H9 (cell line): ENCODE measurements around the gene ZNF423. TPM values are rescaled to one million over a fixed set of nuclear protein-coding genes. Genes with fewer than 3 reads are reported as not detected.
A peak's percentile ranks its signal among the peaks of the same experiment; 100 is the strongest.

Experiments
- DNase-seq: peaks from one replicate; pipeline ENCODE4 v3.0.0-alpha.2; 2017
- H2AFZ ChIP-seq: one replicate; pipeline ENCODE4 v1.6.1; 2013; ENCODE audit warnings: mild to moderate bottlenecking, low read length, control low read depth, moderate library complexity
- H2AK5ac ChIP-seq: 2 replicates; pipeline ENCODE4 v1.6.1; 2013; ENCODE audit warnings: low read length, control low read depth, mixed read lengths; ENCODE audit not compliant: insufficient read length
- H2BK120ac ChIP-seq: one replicate; pipeline ENCODE4 v1.6.1; 2013; ENCODE audit warnings: low read depth, mild to moderate bottlenecking, low read length, control low read depth, inconsistent platforms; ENCODE audit not compliant: poor library complexity, severe bottlenecking
- H2BK12ac ChIP-seq: 2 replicates; pipeline ENCODE4 v1.6.1; 2013; ENCODE audit warnings: low read length, control low read depth, mixed read lengths, low read depth; ENCODE audit not compliant: insufficient read length
- H2BK15ac ChIP-seq: 2 replicates; pipeline ENCODE4 v1.6.1; 2013; ENCODE audit warnings: low read depth, low read length, control low read depth
- H2BK20ac ChIP-seq: one replicate; pipeline ENCODE4 v1.6.1; 2013; ENCODE audit warnings: low read depth, mild to moderate bottlenecking, low read length, control low read depth, inconsistent platforms; ENCODE audit not compliant: poor library complexity, severe bottlenecking
- H2BK5ac ChIP-seq: 2 replicates; pipeline ENCODE4 v1.6.1; 2013; ENCODE audit warnings: low read length, control low read depth, mixed read lengths; ENCODE audit not compliant: insufficient read length
- H3K14ac ChIP-seq: 2 replicates; pipeline ENCODE4 v1.6.1; 2013; ENCODE audit warnings: low read length, control low read depth; ENCODE audit not compliant: insufficient read depth
- H3K18ac ChIP-seq: 2 replicates; pipeline ENCODE4 v1.6.1; 2013; ENCODE audit warnings: low read depth, mild to moderate bottlenecking, mixed read lengths, low read length, control low read depth; ENCODE audit not compliant: insufficient read length
- H3K23ac ChIP-seq: 2 replicates; pipeline ENCODE4 v1.6.1; 2013; ENCODE audit warnings: low read length, control low read depth, mixed read lengths, low read depth; ENCODE audit not compliant: insufficient read length
- H3K23me2 ChIP-seq: 2 replicates; pipeline ENCODE4 v1.6.1; 2013; ENCODE audit warnings: low read depth, mild to moderate bottlenecking, mixed read lengths, low read length, control low read depth; ENCODE audit not compliant: insufficient read length, poor library complexity, severe bottlenecking
- H3K27ac ChIP-seq: 2 replicates; pipeline ENCODE4 v1.5.1; 2013; ENCODE audit warnings: low read length, control low read depth, mixed read lengths, low read depth; ENCODE audit not compliant: insufficient read length
- H3K27me3 ChIP-seq: 2 replicates; pipeline ENCODE4 v1.6.1; 2013; ENCODE audit warnings: low read length, control low read depth, inconsistent platforms; ENCODE audit not compliant: insufficient read depth
- H3K4ac ChIP-seq: 2 replicates; pipeline ENCODE4 v1.6.1; 2013; ENCODE audit warnings: low read depth, mild to moderate bottlenecking, control low read depth, inconsistent platforms, low read length, moderate library complexity
- H3K4me1 ChIP-seq: 2 replicates; pipeline ENCODE4 v1.6.1; 2013; ENCODE audit warnings: low read length, control low read depth, inconsistent platforms; ENCODE audit not compliant: insufficient read depth
- H3K4me2 ChIP-seq: 2 replicates; pipeline ENCODE4 v1.6.1; 2013; ENCODE audit warnings: low read length, control low read depth, mixed read lengths; ENCODE audit not compliant: insufficient read length, insufficient read depth
- H3K56ac ChIP-seq: 2 replicates; pipeline ENCODE4 v1.6.1; 2013; ENCODE audit warnings: low read depth, mild to moderate bottlenecking, mixed read lengths, low read length, control low read depth; ENCODE audit not compliant: insufficient read length
- H3K79me1 ChIP-seq: 2 replicates; pipeline ENCODE4 v1.6.1; 2013; ENCODE audit warnings: low read depth, mild to moderate bottlenecking, moderate library complexity, low read length, control low read depth, inconsistent platforms; ENCODE audit not compliant: insufficient read depth, poor library complexity, severe bottlenecking
- H3K79me2 ChIP-seq: 2 replicates; pipeline ENCODE4 v1.6.1; 2013; ENCODE audit warnings: low read length, control low read depth, inconsistent platforms; ENCODE audit not compliant: insufficient read depth
- H3K9ac ChIP-seq: 2 replicates; pipeline ENCODE4 v1.6.1; 2013; ENCODE audit warnings: low read length, control low read depth, mixed read lengths; ENCODE audit not compliant: insufficient read length; ENCODE audit errors: extremely low read depth
- H3K9me3 ChIP-seq: one replicate; pipeline ENCODE4 v1.6.1; 2013; ENCODE audit warnings: low read depth, low read length, inconsistent platforms; ENCODE audit not compliant: control insufficient read depth
- H3T11ph ChIP-seq: one replicate; pipeline ENCODE4 v1.6.1; 2013; ENCODE audit warnings: mild to moderate bottlenecking, low read length, control low read depth, inconsistent platforms
- H4K20me1 ChIP-seq: one replicate; pipeline ENCODE4 v1.6.1; 2013; ENCODE audit not compliant: control insufficient read depth, insufficient read length, insufficient read depth
- H4K5ac ChIP-seq: 2 replicates; pipeline ENCODE4 v1.6.1; 2013; ENCODE audit warnings: low read depth, mild to moderate bottlenecking, mixed read lengths, low read length, control low read depth; ENCODE audit not compliant: insufficient read length
- H4K8ac ChIP-seq: replicated peaks from 2 replicates; pipeline ENCODE4 v1.6.1; 2013; ENCODE audit warnings: low read length, control low read depth, mixed read lengths, low read depth; ENCODE audit not compliant: insufficient read length
- H4K91ac ChIP-seq: 2 replicates; pipeline ENCODE4 v1.6.1; 2013; ENCODE audit warnings: low read depth, mild to moderate bottlenecking, moderate library complexity, mixed read lengths, low read length, control low read depth; ENCODE audit not compliant: insufficient read length
- H3K27ac Mint-ChIP-seq, 3 experiments: 2 replicates in 2 of 3; 3 replicates in 1 of 3; pipeline ENCODE4 v1.8.0; 2020 to 2021; ENCODE audit warnings: mixed read lengths in 3 of 3, mild to moderate bottlenecking in 1 of 3, moderate library complexity in 1 of 3
- H3K27me3 Mint-ChIP-seq: 2 replicates; pipeline ENCODE4 v1.8.0; 2021; ENCODE audit warnings: low read depth, mild to moderate bottlenecking, moderate library complexity, mixed read lengths
- H3K36me3 Mint-ChIP-seq, 3 experiments: 2 replicates in 2 of 3; 3 replicates in 1 of 3; pipeline ENCODE4 v1.8.0; 2020 to 2021; ENCODE audit warnings: low read depth in 3 of 3, mixed read lengths in 3 of 3; ENCODE audit not compliant: insufficient read depth in 1 of 3
- H3K4me1 Mint-ChIP-seq, 2 experiments: 2 replicates each; pipeline ENCODE4 v1.8.0; 2020; ENCODE audit warnings: mixed read lengths in 2 of 2
- H3K4me3 Mint-ChIP-seq, 2 experiments: 2 replicates in 1 of 2; 3 replicates in 1 of 2; pipeline ENCODE4 v1.8.0; 2020 to 2021; ENCODE audit warnings: mild to moderate bottlenecking in 2 of 2, mixed read lengths in 2 of 2, moderate library complexity in 1 of 2
- H3K9me3 Mint-ChIP-seq, 2 experiments: 2 replicates in 1 of 2; 3 replicates in 1 of 2; pipeline ENCODE4 v1.8.0; 2020; ENCODE audit warnings: mild to moderate bottlenecking in 2 of 2, mixed read lengths in 2 of 2, moderate library complexity in 1 of 2
- WGBS: extraction: QIAGEN DNeasy Blood & Tissue Kit; methylation state at CpG from one replicate; pipeline ENCODE4 v1.1.7; 2013; ENCODE audit warnings: missing lambda C conversion rate, low lambda C conversion rate, mixed read lengths; ENCODE audit not compliant: insufficient read length; ENCODE audit errors: extremely low coverage; 5-methylcytosine and 5-hydroxymethylcytosine counted together
- total RNA-seq: library from RNA; stranded (reverse); gene quantifications from 2 replicates; pipeline ENCODE4 v1.2.1, GENCODE V29; 2021
- TF ChIP-seq, protein P1 (sequence below): fragments of 200-600 bp; sonication (generic); conservative IDR thresholded peaks from 3 replicates; pipeline ENCODE4 v1.8.0; 2021; ENCODE audit warnings: antibody characterized with exemption, mild to moderate bottlenecking

Gene ZNF423
- total RNA-seq, 1 experiment from 2014 or later = 51.5 TPM

DNA sequence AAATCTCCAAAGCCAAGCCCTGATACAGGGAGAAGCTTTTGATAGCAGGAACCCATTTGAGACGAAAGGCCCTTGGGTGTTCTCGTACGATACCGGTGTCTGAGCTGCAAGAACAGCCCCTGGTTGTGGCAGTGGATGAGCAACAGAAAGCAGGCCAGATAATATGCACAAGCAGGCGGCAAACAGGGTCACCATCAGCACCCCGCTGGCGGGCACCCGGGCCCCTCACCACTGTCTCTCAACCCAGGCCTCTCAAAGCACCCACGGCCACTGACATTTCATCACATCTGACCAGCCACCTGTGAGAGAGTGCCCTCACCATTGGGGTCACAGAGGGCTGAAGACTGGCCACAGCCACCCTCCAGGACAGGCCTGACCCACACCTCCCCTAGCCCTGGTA is 252.0 kb downstream of the ZNF423 start:
- H2BK15ac ChIP-seq = no peak overlapping the region
- no peak overlapping the region for H2BK120ac ChIP-seq
- H2BK5ac ChIP-seq = no peak overlapping the region
- no peak overlapping the region for H3K4me2 ChIP-seq
- H3K27ac ChIP-seq = no peak overlapping the region
- no peaks in the 10 kb centered on the region for H3K79me1 ChIP-seq
- peak; percentile 21 for DNase-seq
- no peak overlapping the region for H3K9ac ChIP-seq
- no peak overlapping the region for H2AK5ac ChIP-seq
- H3K56ac ChIP-seq = no peak overlapping the region
- H3T11ph ChIP-seq = no peak overlapping the region
- H3K79me2 ChIP-seq = no peaks in the 10 kb centered on the region
- peak overlapping the region in 2 of 3 experiments; percentile 64 to 76; a peak in 2 of 7 replicates for H3K27ac Mint-ChIP-seq
- no peak overlapping the region for H4K8ac ChIP-seq
- TF ChIP-seq, protein P1, sequence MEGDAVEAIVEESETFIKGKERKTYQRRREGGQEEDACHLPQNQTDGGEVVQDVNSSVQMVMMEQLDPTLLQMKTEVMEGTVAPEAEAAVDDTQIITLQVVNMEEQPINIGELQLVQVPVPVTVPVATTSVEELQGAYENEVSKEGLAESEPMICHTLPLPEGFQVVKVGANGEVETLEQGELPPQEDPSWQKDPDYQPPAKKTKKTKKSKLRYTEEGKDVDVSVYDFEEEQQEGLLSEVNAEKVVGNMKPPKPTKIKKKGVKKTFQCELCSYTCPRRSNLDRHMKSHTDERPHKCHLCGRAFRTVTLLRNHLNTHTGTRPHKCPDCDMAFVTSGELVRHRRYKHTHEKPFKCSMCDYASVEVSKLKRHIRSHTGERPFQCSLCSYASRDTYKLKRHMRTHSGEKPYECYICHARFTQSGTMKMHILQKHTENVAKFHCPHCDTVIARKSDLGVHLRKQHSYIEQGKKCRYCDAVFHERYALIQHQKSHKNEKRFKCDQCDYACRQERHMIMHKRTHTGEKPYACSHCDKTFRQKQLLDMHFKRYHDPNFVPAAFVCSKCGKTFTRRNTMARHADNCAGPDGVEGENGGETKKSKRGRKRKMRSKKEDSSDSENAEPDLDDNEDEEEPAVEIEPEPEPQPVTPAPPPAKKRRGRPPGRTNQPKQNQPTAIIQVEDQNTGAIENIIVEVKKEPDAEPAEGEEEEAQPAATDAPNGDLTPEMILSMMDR = no peak
- H4K20me1 ChIP-seq = no peaks in the 10 kb centered on the region
- no peak overlapping the region for H4K5ac ChIP-seq
- H3K4me1 ChIP-seq = peaks cover 1% of the 10 kb centered on the region; the same call in 1 of the 2 replicates
- H2BK12ac ChIP-seq = no peak overlapping the region
- no peaks in the 10 kb centered on the region for H3K23me2 ChIP-seq
- no peaks in the 10 kb centered on the region for H3K27me3 ChIP-seq
- no peak overlapping the region for H3K4ac ChIP-seq
- H3K14ac ChIP-seq = no peak overlapping the region; the same call in 1 of the 2 replicates
- no peak overlapping the region for H3K23ac ChIP-seq
- H2BK20ac ChIP-seq = no peak overlapping the region
- H3K18ac ChIP-seq = no peak overlapping the region
- H3K9me3 Mint-ChIP-seq = no peaks in the 10 kb centered on the region
- no peaks in the 10 kb centered on the region; a peak in 1 of 7 replicates for H3K36me3 Mint-ChIP-seq
- H3K4me3 Mint-ChIP-seq = no peak overlapping the region
- H3K4me1 Mint-ChIP-seq = peaks cover 27 to 32% of the 10 kb centered on the region in 2 experiments
- H3K9me3 ChIP-seq = no peaks in the 10 kb centered on the region
- H3K27me3 Mint-ChIP-seq = no peaks in the 10 kb centered on the region; the same call in 1 of the 2 replicates
- WGBS = no CpG with 5 or more reads among the region's 9 CpGs
- H2AFZ ChIP-seq = no peak overlapping the region
- no peak overlapping the region for H4K91ac ChIP-seq
